ENCODE results near the gene GPBAR1. TPM values are rescaled to one million over a fixed set of nuclear protein-coding genes. Genes with fewer than 3 reads are reported as not detected.
"Not testable (repeated sequence)": the region's sequence is repeated elsewhere in the genome, so short reads cannot be mapped to it uniquely, and the experiment has no call there.

The GPBAR1 gene
- total RNA-seq, 4 donors from 2014 or later = 4.6 to 37.8 (median 13.5) TPM

DNA sequence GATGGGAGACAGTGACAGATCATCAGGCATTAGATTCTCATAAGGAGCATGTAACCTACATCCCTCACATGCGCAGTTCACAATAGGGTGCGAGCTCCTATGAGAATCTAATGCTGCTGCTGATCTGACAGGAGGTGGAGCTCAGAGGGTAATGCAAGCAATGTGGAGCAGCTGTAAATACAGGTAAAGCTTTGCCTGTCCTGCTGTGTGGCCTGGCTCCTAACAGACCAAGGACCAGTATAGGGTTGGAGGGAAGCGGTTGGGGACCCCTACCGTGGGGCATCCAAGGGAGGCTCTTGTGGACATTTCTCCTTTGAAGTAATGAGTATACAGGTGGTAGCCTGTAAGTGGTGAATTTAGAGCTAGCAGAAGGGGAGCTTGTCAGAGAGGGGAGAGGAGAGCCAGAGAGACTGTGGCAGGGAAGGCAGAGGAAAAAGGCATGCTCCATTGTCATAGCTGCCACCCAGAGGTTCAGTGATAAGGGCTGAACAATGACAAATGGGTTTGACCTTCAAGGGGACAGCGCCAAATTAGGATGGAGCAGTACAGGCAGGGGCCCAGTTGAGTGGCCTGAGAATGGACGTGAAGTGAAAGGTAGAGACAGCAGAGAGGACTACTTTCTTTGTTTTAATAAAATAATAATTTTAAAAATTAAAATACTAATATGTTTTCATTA lies 46.7 kb downstream of the GPBAR1 start:
- H3K9me3 ChIP-seq = no peaks in the 10 kb centered on the region
- no peak overlapping the region for H3K27ac ChIP-seq
- 88 to 92% methylated on average over 6 of the region's 6 CpGs for WGBS, 2 donors
- TF ChIP-seq EP300 (IDR thresholded peaks at IDR 0.05) (no peak), POLR2A (IDR thresholded peaks at IDR 0.05) (no peak)
- TF ChIP-seq, protein P1, sequence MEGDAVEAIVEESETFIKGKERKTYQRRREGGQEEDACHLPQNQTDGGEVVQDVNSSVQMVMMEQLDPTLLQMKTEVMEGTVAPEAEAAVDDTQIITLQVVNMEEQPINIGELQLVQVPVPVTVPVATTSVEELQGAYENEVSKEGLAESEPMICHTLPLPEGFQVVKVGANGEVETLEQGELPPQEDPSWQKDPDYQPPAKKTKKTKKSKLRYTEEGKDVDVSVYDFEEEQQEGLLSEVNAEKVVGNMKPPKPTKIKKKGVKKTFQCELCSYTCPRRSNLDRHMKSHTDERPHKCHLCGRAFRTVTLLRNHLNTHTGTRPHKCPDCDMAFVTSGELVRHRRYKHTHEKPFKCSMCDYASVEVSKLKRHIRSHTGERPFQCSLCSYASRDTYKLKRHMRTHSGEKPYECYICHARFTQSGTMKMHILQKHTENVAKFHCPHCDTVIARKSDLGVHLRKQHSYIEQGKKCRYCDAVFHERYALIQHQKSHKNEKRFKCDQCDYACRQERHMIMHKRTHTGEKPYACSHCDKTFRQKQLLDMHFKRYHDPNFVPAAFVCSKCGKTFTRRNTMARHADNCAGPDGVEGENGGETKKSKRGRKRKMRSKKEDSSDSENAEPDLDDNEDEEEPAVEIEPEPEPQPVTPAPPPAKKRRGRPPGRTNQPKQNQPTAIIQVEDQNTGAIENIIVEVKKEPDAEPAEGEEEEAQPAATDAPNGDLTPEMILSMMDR (IDR thresholded peaks at IDR 0.05) = no peak
- no peaks in the 10 kb centered on the region for H3K4me1 ChIP-seq
- H3K36me3 ChIP-seq = no peaks in the 10 kb centered on the region
- no peak overlapping the region for H3K4me3 ChIP-seq
- no peaks in the 10 kb centered on the region for H3K27me3 ChIP-seq
- DNase-seq (ENCODE audit: low spot score in 2 of 2) = no peak

- no peaks in the 10 kb centered on the region for H3K4me1 ChIP-seq
- WGBS, 2 donors = 87 to 88% methylated on average over 11 of the region's 11 CpGs
Measured at GRCh38 chr2:218310853-218311540, 50.2 kb downstream of the GPBAR1 start.

GRCh38 chr2:218311541-218312266 lies 50.9 kb downstream of the GPBAR1 start:
- not testable (repeated sequence) for H3K9me3 ChIP-seq, H3K27ac ChIP-seq
- WGBS, 2 donors = 54 to 66% methylated on average over 11 of the region's 11 CpGs

More at GRCh38 chr2:218310853-218311540, 50.2 kb downstream of the GPBAR1 start:
- no peak for DNase-seq (ENCODE audit: low spot score in 2 of 2)
- Histone ChIP-seq H3K36me3 (no peaks in the 10 kb centered on the region), H3K27me3 (no peaks in the 10 kb centered on the region), H3K9me3 (no peaks in the 10 kb centered on the region), H3K4me3 (no peak overlapping the region), H3K27ac (no peak overlapping the region)
- TF ChIP-seq, protein P1 (IDR thresholded peaks at IDR 0.05) = no peak
- TF ChIP-seq EP300 (IDR thresholded peaks at IDR 0.05) (no peak), POLR2A (IDR thresholded peaks at IDR 0.05) (no peak)

DNA sequence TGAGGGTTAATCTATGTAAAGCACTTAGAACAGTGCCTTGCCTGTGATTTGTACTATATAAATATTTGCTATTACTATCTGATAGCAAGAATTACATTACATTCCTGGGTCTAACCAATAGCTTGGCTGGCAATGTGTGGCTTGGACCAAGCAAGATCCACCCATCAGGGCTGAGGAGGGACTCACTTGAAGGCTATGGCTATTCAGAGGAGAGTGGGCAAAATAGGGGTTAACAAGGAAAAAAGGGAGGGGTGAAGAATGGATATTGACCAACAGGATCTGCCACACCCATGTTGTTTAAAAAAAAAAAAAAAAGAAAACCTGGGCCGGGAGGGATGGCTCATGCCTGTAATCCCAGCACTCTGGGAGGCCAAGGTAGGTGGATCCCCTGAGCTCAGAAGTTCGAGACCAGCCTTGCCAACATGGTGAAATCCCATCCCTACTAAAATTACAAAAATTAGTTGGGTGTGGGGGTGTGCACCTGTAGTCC lies 51.5 kb downstream of the GPBAR1 start:
- H3K36me3 ChIP-seq = no peaks in the 10 kb centered on the region
- H3K4me3 ChIP-seq = no peak overlapping the region
- no peaks in the 10 kb centered on the region for H3K9me3 ChIP-seq
- H3K4me1 ChIP-seq = no peaks in the 10 kb centered on the region
- no peak for DNase-seq (ENCODE audit: low spot score in 2 of 2)
- TF ChIP-seq EP300 (IDR thresholded peaks at IDR 0.05) = no peak
- TF ChIP-seq POLR2A (IDR thresholded peaks at IDR 0.05) = no peak
- TF ChIP-seq, protein P1 (IDR thresholded peaks at IDR 0.05) = no peak
- no peaks in the 10 kb centered on the region for H3K27me3 ChIP-seq
- no peak overlapping the region for H3K27ac ChIP-seq
- 58 to 64% methylated on average over 2 of the region's 2 CpGs for WGBS, 2 donors

More at GRCh38 chr2:218311541-218312266, 50.9 kb downstream of the GPBAR1 start:
- not testable (repeated sequence) for H3K36me3 ChIP-seq; H3K27me3 ChIP-seq; H3K4me1 ChIP-seq; H3K4me3 ChIP-seq; DNase-seq (ENCODE audit: low spot score in 2 of 2)

GRCh38 chr2:218313356-218313755 lies 52.5 kb downstream of the GPBAR1 start:
- no peaks in the 10 kb centered on the region for H3K4me1 ChIP-seq
- H3K9me3 ChIP-seq = no peaks in the 10 kb centered on the region
- H3K36me3 ChIP-seq = no peaks in the 10 kb centered on the region
- 78 to 94% methylated on average over 1 of the region's 1 CpG for WGBS, 2 donors
- DNase-seq (ENCODE audit: low spot score in 2 of 2) = no peak
- H3K4me3 ChIP-seq = no peak overlapping the region
- TF ChIP-seq, protein P1 (IDR thresholded peaks at IDR 0.05) = no peak
- TF ChIP-seq EP300 (IDR thresholded peaks at IDR 0.05) = no peak
- TF ChIP-seq POLR2A (IDR thresholded peaks at IDR 0.05) = no peak
- H3K27me3 ChIP-seq = no peaks in the 10 kb centered on the region
- no peak overlapping the region for H3K27ac ChIP-seq

Other genes starting within 250 kb of the GPBAR1 start
- not detected for gene RUFY4, start 191.8 kb upstream of the GPBAR1 start, total RNA-seq
- under 1 TPM in 1 of 4 donors, not detected in 3; 0.30 TPM for gene CXCR2, start 135.0 kb upstream of the GPBAR1 start, total RNA-seq
- gene CXCR1, start 94.1 kb upstream of the GPBAR1 start, total RNA-seq = under 1 TPM in 2 of 4 donors, not detected in 2; 0.21 to 0.66 TPM
- gene ARPC2, start 43.8 kb upstream of the GPBAR1 start, total RNA-seq = 100 to 1,000 TPM; 193 to 248 (median 222) TPM
- 100 to 1,000 TPM; 111 to 179 (median 143) TPM for gene AAMP, start 9.1 kb downstream of the GPBAR1 start, total RNA-seq
- gene PNKD, start 9.5 kb downstream of the GPBAR1 start, total RNA-seq = 10 to 100 TPM; 62.3 to 68.9 (median 63.6) TPM
- 100 to 1,000 TPM; 183 to 282 (median 202) TPM for gene TMBIM1, start 31.5 kb downstream of the GPBAR1 start, total RNA-seq
- not detected for gene CATIP, start 95.8 kb downstream of the GPBAR1 start, total RNA-seq
- gene SLC11A1, start 121.3 kb downstream of the GPBAR1 start, total RNA-seq = 100 to 1,000 TPM in 1 of 4 donors, 10 to 100 TPM in 3; 19.0 to 213 (median 52.9) TPM
- 100 to 1,000 TPM; 122 to 164 (median 140) TPM for gene CTDSP1, start 138.9 kb downstream of the GPBAR1 start, total RNA-seq
- gene VIL1, start 158.1 kb downstream of the GPBAR1 start, total RNA-seq = not detected